H1 (cell line): Measurements from ENCODE around the gene PNRC1. TPM values are rescaled to one million over a fixed set of nuclear protein-coding genes. Genes with fewer than 3 reads are reported as not detected.

Experiments used
- ASH2L ChIP-seq: fragments of 200-600, 300-600 bp; sonication (generic); IDR thresholded peaks from one replicate; pipeline ENCODE4 v1.7.1; 2017; ENCODE audit warnings: low read length
- ATF2 ChIP-seq: IDR thresholded peaks from 2 replicates; pipeline ENCODE4 v1.6.1; 2012; ENCODE audit warnings: low read length, inconsistent platforms
- ATF3 ChIP-seq: IDR thresholded peaks from 2 replicates; pipeline ENCODE4 v1.6.1; 2011; ENCODE audit warnings: low read depth, mild to moderate bottlenecking, low read length; ENCODE audit not compliant: insufficient read depth
- CBX8 ChIP-seq: fragments of 300-800, 300-1000 bp; sonication (generic); IDR thresholded peaks from 2 replicates; pipeline ENCODE4 v1.7.1; 2016; ENCODE audit warnings: low read depth, low read length, borderline replicate concordance
- CTBP2 ChIP-seq: IDR thresholded peaks from 2 replicates; pipeline ENCODE4 v1.7.0; 2011; ENCODE audit warnings: borderline replicate concordance, mild to moderate bottlenecking, moderate library complexity, mixed read lengths, low read length; ENCODE audit not compliant: insufficient read depth, insufficient read length
- E2F6 ChIP-seq: IDR thresholded peaks from 2 replicates; pipeline ENCODE4 v1.6.1; 2012; ENCODE audit warnings: inconsistent platforms
- GABPA ChIP-seq: IDR thresholded peaks from 2 replicates; pipeline ENCODE4 v1.6.1; 2011; ENCODE audit warnings: mild to moderate bottlenecking, low read length, moderate library complexity, borderline replicate concordance; ENCODE audit not compliant: insufficient read depth
- GTF2F1 ChIP-seq: IDR thresholded peaks from 2 replicates; pipeline ENCODE4 v1.6.1; 2012; ENCODE audit warnings: low read depth, low read length, improper control_type of control experiment, borderline replicate concordance
- HDAC2 ChIP-seq, 2 experiments: fragments of 300-600 bp in 1 of 2; sonication (generic) in 1 of 2; IDR thresholded peaks; 2 replicates each; pipeline ENCODE4 v1.6.1; 2011 to 2012; ENCODE audit warnings: low read depth in 2 of 2, low read length in 2 of 2, mild to moderate bottlenecking in 2 of 2, moderate library complexity in 2 of 2, borderline replicate concordance in 1 of 2, inconsistent platforms in 1 of 2
- JUND ChIP-seq: IDR thresholded peaks from 2 replicates; pipeline ENCODE4 v1.6.1; 2011; ENCODE audit warnings: mild to moderate bottlenecking, improper control_type of control experiment, low read length
- KDM5A ChIP-seq: fragments of 200-600 bp; IDR thresholded peaks from 2 replicates; pipeline ENCODE4 v1.7.1; 2012; ENCODE audit warnings: mild to moderate bottlenecking, low read length, inconsistent platforms, mixed read lengths
- MAX ChIP-seq: IDR thresholded peaks from 2 replicates; pipeline ENCODE4 v1.6.1; 2012; ENCODE audit warnings: inconsistent platforms
- POLR2AphosphoS5 ChIP-seq: IDR thresholded peaks from 2 replicates; pipeline ENCODE4 v1.6.1; 2011; ENCODE audit warnings: low read depth, low read length
- RBBP5 ChIP-seq: IDR thresholded peaks from 2 replicates; pipeline ENCODE4 v1.7.1; 2012; ENCODE audit warnings: low read depth, mild to moderate bottlenecking, inconsistent platforms, low read length, moderate library complexity, borderline replicate concordance
- RNF2 ChIP-seq: fragments of 200-900, 300-1000 bp; sonication (generic); IDR thresholded peaks from 2 replicates; pipeline ENCODE4 v1.7.1; 2016; ENCODE audit warnings: borderline replicate concordance, low read depth, mild to moderate bottlenecking, antibody characterized with exemption, low read length; ENCODE audit not compliant: poor library complexity, severe bottlenecking; ENCODE audit errors: missing control alignments
- SIN3A ChIP-seq, 2 experiments: IDR thresholded peaks in 1 of 2; conservative IDR thresholded peaks in 1 of 2; 2 replicates each; pipeline ENCODE4 v1.6.1; 2011 to 2012; ENCODE audit warnings: low read length in 2 of 2, improper control_type of control experiment in 1 of 2, low read depth in 1 of 2, mild to moderate bottlenecking in 1 of 2
- SIRT6 ChIP-seq: IDR thresholded peaks from one replicate; pipeline ENCODE4 v1.7.1; 2012; ENCODE audit warnings: low read length, inconsistent platforms
- SP1 ChIP-seq: IDR thresholded peaks from 2 replicates; pipeline ENCODE4 v1.6.1; 2011; ENCODE audit warnings: low read depth, low read length
- SRF ChIP-seq: IDR thresholded peaks from 2 replicates; pipeline ENCODE4 v1.6.1; 2011; ENCODE audit warnings: mild to moderate bottlenecking, low read depth, low read length, moderate library complexity
- polyA plus RNA-seq, 7 experiments: library from polyadenylated mRNA; depleted of rRNA in 3 of 7; stranded (reverse) in 5 of 7; unstranded in 2 of 7; fragments of >200 nt in 5 of 7; fragments of 200-250 nt in 2 of 7; gene quantifications; 1 replicate in 5 of 7; 2 replicates in 1 of 7; 4 replicates in 1 of 7; pipeline versions ENCODE4 v1.2.1 to v1.2.3, GENCODE V29; 2011 to 2013; ENCODE audit warnings: missing spikeins in 2 of 7, mixed read lengths in 2 of 7
- total RNA-seq: library from RNA; stranded (reverse); fragmentation: NEBNext Ultra II Directional; extraction: Animal tissue kit (Norgen Biotek cat#: 25700); gene quantifications from 2 replicates; pipeline ENCODE4 v1.2.1, GENCODE V29; 2021

Gene PNRC1
- total and polyA plus RNA-seq, 2 of the 8 experiments (the other 6 are each of a cell fraction or from before 2014, with no cell fraction given), result 6.3 to 48.5 TPM

- TF ChIP-seq ATF3 (no peak), GTF2F1 (no peak), HDAC2 (IDR thresholded peaks at IDR 0.05; ENCODE audit: borderline replicate concordance in 1 of 2, low read depth in 2 of 2, low read length in 2 of 2) (no peak), POLR2AphosphoS5 (0 out of 2 replicates have a peak, but pooled peaks have one; percentile 8), GABPA (0 out of 2 replicates have a peak, but pooled peaks have one; percentile 15), CTBP2 (no peak), SIRT6 (no peak), ATF2 (no peak), RBBP5 (no peak), RNF2 (no peak), SP1 (no peak), JUND (no peak), SIN3A (conservative IDR thresholded peaks at IDR 0.05 in 1 of 2, IDR thresholded peaks at IDR 0.05 in 1 of 2; ENCODE audit: low read depth in 1 of 2, low read length in 2 of 2) (0 out of 4 replicates have a peak, but pooled peaks of 1 of the 2 experiments have one; percentile 9), CBX8 (no peak), KDM5A (no peak), MAX (peak; percentile 14; the same call in 1 of the 2 replicates), ASH2L (peak; percentile 81), SRF (no peak), E2F6 (no peak)
Measured at GRCh38 chr6:89117211-89118108, 36.9 kb downstream of the PNRC1 start, which contains the start of gene SRSF12 (continued).
